ENCODE measurements around the gene DLGAP1. TPM values are rescaled to one million over a fixed set of nuclear protein-coding genes. Genes with fewer than 3 reads are reported as not detected.

Gene DLGAP1
- total RNA-seq, 1 donor from 2014 or later, result 11.5 TPM

DNA sequence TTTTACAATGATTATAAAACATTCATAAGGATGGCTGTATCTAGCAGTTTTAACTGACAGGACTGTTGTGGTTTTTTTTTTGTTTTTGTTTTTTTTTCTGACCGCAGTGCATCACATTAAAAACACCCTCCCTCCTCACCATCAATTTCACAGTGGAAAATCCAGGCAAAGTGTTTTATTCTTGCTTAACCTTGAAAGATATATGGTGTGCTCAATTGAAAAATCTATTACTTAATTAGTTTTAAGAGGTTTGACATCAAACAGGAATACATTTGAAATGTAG, 250.7 kb downstream of the DLGAP1 start:
- DNase-seq (ENCODE audit: low read depth, low spot score), result no peak
- Mint-ChIP-seq H3K27ac (ENCODE audit: unreplicated experiment) (no peak overlapping the region), H3K9me3 (peaks cover 16% of the 10 kb centered on the region), H3K4me3 (no peak overlapping the region), H3K36me3 (ENCODE audit: low read depth) (peaks cover 5% of the 10 kb centered on the region), H3K4me1 (peaks cover 26% of the 10 kb centered on the region), H3K27me3 (ENCODE audit: low read depth) (no peaks in the 10 kb centered on the region)
- TF ChIP-seq, protein P1, sequence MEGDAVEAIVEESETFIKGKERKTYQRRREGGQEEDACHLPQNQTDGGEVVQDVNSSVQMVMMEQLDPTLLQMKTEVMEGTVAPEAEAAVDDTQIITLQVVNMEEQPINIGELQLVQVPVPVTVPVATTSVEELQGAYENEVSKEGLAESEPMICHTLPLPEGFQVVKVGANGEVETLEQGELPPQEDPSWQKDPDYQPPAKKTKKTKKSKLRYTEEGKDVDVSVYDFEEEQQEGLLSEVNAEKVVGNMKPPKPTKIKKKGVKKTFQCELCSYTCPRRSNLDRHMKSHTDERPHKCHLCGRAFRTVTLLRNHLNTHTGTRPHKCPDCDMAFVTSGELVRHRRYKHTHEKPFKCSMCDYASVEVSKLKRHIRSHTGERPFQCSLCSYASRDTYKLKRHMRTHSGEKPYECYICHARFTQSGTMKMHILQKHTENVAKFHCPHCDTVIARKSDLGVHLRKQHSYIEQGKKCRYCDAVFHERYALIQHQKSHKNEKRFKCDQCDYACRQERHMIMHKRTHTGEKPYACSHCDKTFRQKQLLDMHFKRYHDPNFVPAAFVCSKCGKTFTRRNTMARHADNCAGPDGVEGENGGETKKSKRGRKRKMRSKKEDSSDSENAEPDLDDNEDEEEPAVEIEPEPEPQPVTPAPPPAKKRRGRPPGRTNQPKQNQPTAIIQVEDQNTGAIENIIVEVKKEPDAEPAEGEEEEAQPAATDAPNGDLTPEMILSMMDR (conservative IDR thresholded peaks at IDR 0.05), result no peak

DNA sequence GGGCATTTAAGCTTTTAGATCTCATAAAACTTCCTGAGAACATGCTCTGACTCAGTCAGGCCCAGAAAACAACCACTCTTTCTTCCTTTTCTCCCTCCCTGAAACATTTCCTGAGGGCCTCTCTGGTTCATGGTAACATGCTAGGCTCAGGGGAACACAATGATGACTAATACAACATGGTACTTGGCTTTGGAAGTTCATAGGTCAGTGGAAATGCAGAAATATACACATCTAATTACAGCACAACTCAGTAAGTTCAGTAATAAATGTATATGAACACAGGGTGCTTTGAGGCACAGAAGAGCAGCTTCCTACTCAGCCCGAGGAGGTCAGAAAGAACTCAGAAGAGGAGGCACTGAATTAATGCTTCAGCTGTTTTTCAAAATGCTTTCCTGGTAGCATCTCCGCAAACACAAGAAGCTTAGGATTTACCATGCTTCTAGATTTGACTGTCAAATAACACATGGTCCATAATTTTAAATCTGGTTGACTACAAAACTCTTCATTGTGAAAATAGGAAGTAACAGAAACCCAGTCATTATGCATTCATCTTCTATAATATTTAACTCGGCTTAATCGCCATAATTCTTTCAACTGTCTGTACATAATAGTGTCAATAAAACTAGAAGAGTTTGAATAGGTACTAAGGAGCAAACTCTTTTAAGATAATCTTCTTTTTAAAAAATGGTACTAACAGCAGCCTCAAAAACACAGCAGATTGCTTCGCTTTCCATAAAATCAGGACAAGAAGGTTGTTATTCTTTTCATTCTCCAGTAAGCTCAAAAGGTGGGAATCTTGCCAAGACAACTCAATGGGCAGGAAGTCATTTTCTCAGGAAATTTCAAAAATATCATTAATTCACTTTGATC, 251.3 kb downstream of the DLGAP1 start:
- no peak for DNase-seq (ENCODE audit: low read depth, low spot score)
- Mint-ChIP-seq H3K4me1 (peaks cover 32% of the 10 kb centered on the region), H3K27ac (ENCODE audit: unreplicated experiment) (peak overlapping the region; percentile 79), H3K9me3 (peaks cover 16% of the 10 kb centered on the region), H3K27me3 (ENCODE audit: low read depth) (no peaks in the 10 kb centered on the region), H3K36me3 (ENCODE audit: low read depth) (peaks cover 5% of the 10 kb centered on the region), H3K4me3 (peak overlapping the region; percentile 10)
- TF ChIP-seq, protein P1 (conservative IDR thresholded peaks at IDR 0.05), result no peak

DNA sequence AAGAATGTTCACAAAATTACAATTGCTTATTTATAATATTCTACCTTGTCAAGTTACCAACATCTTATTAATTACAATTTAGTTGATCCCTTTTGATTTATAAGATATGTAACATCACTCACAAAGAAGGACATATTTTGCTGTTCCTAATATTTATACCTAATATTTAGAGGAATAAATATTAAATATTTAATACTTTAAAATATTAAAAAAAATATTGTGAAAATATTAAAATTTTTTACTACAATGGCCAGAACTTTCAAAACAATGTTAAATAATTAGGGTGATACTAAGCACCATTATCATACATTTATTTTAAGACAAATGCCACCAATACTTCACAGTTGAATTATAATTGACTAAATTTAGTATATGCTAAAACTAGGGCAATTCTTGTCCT, 254.7 kb downstream of the DLGAP1 start:
- TF ChIP-seq, protein P1 (conservative IDR thresholded peaks at IDR 0.05), result no peak
- Mint-ChIP-seq H3K9me3 (peaks cover 13% of the 10 kb centered on the region), H3K27ac (ENCODE audit: unreplicated experiment) (no peak overlapping the region), H3K27me3 (ENCODE audit: low read depth) (no peaks in the 10 kb centered on the region), H3K36me3 (ENCODE audit: low read depth) (peaks cover 2% of the 10 kb centered on the region), H3K4me3 (no peak overlapping the region), H3K4me1 (peaks cover 47% of the 10 kb centered on the region)
- no peak for DNase-seq (ENCODE audit: low read depth, low spot score)

DNA sequence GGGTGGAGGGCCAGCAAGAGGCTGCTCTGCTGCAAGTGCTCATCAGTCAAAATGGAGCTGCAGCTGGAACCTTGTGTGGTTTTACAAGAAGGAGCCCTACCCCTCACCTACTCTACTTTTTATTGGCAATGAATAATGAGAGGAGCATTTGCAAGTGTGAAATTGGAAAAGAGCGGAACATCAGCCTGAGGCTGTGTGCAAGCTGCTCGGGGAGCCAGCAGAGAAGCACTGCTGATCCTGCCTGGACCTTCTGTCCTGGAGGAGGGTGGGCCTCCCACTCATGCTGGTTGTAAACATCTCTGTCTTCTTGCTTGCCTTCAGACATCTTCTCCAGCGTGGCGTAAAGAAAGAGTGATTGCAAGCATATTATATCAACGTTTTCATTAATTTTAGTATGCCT, 256.2 kb downstream of the DLGAP1 start:
- Mint-ChIP-seq H3K4me1 (peaks cover 40% of the 10 kb centered on the region), H3K36me3 (ENCODE audit: low read depth) (peaks cover 2% of the 10 kb centered on the region), H3K27ac (ENCODE audit: unreplicated experiment) (no peak overlapping the region), H3K9me3 (peaks cover 13% of the 10 kb centered on the region), H3K27me3 (ENCODE audit: low read depth) (no peaks in the 10 kb centered on the region), H3K4me3 (no peak overlapping the region)
- TF ChIP-seq, protein P1 (conservative IDR thresholded peaks at IDR 0.05), result no peak
- no peak for DNase-seq (ENCODE audit: low read depth, low spot score)

DNA sequence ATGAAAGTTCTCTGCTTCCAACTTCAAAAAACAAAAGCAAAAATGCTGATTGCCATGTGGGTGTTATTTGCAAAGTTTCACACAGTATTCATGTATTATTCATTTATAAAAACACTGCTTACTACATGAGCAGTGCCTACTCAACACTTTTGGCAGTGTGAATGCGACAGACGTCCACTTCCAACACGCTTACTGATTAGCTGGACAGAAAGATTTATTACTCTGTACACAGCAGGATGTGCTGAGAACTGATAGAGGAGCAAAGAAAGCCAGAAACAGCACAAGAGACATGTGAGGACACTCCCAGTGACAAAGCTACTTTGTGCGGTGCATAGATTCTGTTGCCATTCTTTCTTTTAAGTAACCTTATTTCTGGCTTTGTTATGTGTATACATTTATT, 258.8 kb downstream of the DLGAP1 start:
- Mint-ChIP-seq H3K4me1 (peaks cover 34% of the 10 kb centered on the region), H3K36me3 (ENCODE audit: low read depth) (peaks cover 2% of the 10 kb centered on the region), H3K9me3 (peaks cover 8% of the 10 kb centered on the region), H3K27me3 (ENCODE audit: low read depth) (no peaks in the 10 kb centered on the region), H3K4me3 (no peak overlapping the region), H3K27ac (ENCODE audit: unreplicated experiment) (no peak overlapping the region)
- no peak for DNase-seq (ENCODE audit: low read depth, low spot score)
- TF ChIP-seq, protein P1 (conservative IDR thresholded peaks at IDR 0.05), result no peak
